HG02588 (cell line): Measurements from ENCODE around the gene ESR2.
"Not testable (repeated sequence)": the region's sequence is repeated elsewhere in the genome, so short reads cannot be mapped to it uniquely, and the experiment has no call there.

Source experiments
- ATAC-seq: cut with Tn5 transposase; IDR thresholded peaks from one replicate; pipeline ENCODE4 v1.9.1; 2021; ENCODE audit warnings: mild to moderate bottlenecking, moderate library complexity; ENCODE audit not compliant: unreplicated experiment

ESR2 gene

DNA sequence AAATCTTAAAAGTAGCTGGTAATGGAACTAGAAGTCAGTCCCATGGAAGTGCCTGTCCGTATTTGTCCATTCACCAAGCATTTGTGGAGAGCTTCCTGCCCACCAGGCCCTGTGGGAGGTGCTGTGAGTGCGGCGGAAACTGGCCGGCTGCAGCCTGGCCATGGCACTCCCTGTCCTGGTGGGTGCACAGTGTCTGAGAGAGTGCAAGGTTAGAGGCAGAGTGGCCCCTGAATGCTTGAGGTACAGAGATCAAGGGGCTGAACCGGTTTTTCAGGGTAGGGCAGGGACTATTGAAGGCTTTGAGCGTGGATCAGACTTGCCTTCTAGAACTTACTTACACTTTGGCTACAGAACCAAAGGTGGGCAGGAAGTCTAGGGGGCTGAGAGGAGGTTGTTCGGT, 92.9 kb downstream of the ESR2 start:
- ATAC-seq, result no peak

DNA sequence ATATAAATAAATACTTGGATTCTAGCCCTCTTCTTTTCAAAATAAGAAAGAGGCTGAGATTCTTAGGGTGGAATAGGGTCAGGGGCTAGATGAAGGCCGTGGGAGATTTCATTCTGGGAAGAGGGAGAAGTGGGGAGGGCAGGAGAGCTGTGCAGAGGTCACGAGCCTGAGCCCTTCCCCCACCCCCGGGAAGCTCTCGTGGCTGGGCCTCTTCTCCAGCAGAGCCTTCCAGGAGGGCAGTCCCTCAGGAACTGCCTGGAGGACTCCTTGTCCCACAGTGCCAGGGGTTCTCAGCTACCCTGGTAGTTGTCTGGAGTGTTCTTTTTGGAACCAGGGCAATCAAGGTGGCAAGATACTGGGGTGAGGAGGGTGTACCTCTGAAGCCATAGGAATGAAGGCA, 94.0 kb downstream of the ESR2 start:
- ATAC-seq, result no peak

DNA sequence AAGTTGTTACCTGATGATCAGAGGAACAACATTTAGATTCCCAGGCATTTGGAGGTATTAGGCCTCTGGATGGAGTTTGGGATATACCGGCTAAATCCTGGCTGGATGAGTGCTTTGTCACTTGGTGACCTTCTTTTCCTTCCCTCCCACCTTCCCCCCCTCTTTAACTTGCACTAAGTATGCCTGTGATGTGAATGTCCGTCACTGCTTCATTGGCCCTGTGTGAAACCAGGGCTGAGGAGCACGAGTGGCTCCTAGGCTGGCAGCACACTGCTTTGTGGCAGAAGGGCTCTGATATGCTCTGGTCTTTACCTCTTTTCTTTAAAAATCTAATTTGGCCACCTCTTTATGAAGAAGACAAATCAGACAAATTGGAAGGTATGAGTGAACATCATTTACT, 95.7 kb downstream of the ESR2 start:
- no peak for ATAC-seq

DNA sequence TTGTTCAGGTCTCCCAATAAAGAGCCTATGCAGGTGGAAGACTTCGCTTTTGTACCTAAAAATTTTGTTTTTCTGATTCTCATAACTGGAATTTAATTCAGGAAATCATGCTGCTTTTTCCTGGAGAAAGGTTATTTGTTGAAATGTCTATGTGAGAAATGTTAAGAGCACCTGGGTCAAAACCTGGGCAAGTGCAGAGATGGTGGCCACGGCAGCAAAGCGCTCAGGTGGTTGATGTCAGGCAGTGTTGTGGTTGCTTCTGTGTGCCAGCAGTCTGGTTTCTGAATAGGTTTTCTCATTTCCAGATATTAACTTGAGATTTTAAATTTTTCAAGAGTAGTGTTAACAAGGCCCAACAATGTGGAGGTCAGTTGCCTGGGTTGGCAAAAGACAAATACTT, 96.2 kb downstream of the ESR2 start:
- no peak for ATAC-seq

GRCh38 chr14:64196814-64197411, 97.3 kb downstream of the ESR2 start:
- ATAC-seq, result no peak

- ATAC-seq, result no peak
These were observed 98.1 kb downstream of the ESR2 start for GRCh38 chr14:64196056-64196455.

GRCh38 chr14:64195199-64195598, 99.0 kb downstream of the ESR2 start:
- ATAC-seq, result no peak

- ATAC-seq, result no peak
These were observed 99.8 kb downstream of the ESR2 start for GRCh38 chr14:64194404-64194803.

GRCh38 chr14:64193821-64194220, 100.3 kb downstream of the ESR2 start:
- ATAC-seq, result no peak

DNA sequence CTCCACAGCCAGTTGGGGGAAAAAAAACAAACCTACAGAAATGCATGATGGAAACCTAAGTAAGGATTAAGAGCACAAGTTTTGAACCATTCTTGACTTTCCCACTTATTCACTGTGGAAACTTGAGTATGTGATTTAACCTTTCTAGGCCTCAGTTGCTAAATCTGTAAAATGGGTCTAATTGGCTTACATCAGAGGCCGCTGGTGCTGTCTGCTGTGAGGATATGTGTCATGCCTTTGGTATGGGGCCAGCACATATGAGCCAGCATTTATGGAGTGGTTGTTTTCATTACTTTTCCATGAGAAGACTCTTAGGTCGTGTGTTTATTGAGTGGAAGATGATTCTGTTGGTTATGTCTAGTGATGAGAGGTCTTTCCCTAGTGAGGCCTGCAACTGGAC, 102.4 kb downstream of the ESR2 start:
- ATAC-seq, result no peak

DNA sequence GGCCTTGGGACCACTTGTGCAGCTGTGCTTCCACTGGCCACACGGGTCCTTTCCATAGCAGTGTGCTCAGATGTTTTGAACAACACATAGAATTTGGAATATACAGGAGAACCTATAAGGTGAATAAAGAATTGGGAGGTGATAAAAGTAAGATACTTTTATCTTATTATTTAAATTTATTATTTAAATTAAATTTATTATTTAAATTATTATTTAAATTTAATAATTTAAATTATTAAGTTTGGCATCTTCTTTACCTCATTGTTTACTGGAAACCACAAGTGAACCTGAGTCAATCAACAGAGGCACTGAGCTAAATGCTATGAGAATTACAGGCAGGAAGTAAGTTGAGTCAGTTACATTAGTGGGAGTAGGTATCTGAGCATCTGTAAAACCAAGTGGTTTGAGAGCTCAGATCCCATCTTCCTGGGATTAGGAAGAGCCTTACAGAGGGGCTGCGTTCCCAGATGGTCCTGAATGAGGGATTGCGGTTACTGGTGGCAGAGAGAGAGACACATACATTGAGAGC, 103.1 kb downstream of the ESR2 start:
- ATAC-seq, result no peak

GRCh38 chr14:64187331-64187730, 106.8 kb downstream of the ESR2 start:
- no peak for ATAC-seq

DNA sequence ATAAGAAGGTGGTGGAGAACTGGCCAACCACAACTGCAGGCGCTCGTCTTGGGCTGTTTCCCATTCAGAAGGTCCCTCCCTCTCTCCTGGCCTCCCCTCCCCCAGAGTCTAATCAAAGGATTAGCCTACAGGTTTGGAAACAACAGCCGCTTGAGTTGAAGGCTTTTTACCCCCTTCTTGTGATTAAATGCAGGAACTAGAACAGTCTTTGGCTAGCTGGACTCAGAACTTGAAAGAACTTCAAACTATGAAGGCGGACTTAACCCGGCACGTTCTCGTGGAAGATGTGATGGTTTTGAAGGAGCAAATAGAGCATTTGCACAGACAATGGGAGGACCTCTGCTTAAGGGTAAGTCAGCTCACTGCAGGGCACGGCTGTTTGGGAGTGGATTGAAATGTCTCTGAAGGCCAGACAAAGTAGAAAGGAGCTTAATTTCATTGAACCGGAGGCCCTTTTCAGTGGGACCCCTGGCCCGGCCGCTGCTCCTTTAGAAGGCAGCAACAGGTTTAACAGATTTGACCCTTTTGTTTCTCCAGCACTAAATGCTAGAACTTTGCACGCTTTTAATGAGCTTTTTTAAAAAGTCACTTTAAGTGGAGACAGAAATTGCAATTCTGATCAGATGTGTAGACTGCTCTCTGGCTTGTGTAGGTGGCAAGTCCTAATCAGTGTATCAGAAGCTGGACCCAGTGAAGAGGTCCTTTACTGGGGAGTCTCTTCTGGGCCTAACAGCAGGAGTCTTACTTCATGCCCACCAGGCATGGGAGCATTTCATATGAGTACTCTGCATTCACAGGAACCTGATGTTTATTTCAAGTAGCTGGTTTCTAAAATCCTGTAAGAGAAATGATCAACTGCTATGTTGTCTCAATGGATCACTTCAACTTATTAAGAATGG, 107.7 kb downstream of the ESR2 start:
- no peak for ATAC-seq

GRCh38 chr14:64185184-64185583, 109.0 kb downstream of the ESR2 start:
- no peak for ATAC-seq

DNA sequence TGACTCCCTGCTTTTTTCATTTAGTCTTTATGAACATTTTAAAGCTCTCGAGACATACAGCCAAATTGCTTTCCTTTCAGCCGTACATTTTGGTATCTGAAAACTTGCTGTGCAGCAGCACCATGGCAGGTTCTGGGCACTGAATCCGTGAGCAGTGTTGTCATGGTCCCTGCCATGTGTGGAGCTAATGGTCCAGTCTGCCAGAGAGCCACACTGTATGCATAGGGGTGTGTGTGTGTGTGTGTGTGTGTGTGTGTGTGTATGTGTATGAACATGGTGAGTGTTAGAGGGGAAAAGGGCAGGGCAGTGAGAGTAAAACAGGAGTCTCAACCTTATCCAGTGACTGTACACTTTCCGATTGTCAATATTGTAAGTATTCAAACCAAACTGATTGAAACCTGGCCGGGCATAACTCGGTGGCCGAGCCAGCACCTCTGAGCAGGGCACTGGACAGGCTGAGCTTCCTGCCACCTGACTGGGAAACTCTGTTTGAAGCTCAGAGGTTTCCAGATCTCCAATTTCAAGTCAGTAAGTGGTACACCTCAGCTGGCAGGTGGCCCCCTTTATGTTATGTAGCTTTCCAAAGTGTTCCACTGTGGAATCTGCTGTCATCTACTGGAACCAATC, 110.0 kb downstream of the ESR2 start:
- ATAC-seq, result no peak

DNA sequence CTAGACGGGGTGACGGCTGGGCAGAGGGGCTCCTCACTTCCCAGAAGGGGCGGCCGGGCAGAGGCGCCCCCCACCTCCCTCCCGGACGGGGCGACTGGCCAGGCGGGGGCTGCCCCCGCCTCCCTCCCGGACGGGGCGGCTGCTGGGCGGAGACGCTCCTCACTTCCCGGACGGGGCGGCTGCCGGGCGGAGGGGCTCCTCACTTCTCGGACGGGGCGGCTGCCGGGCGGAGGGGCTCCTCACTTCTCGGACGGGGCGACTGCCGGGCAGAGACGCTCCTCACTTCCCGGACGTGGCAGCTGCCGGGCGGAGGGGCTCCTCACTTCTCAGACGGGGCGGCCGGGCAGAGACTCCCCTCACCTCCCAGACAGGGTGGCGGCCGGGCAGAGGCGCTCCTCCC, 111.3 kb downstream of the ESR2 start:
- ATAC-seq, result not testable (repeated sequence)

- no peak for ATAC-seq
These were observed 115.4 kb downstream of the ESR2 start for GRCh38 chr14:64178814-64179213.

DNA sequence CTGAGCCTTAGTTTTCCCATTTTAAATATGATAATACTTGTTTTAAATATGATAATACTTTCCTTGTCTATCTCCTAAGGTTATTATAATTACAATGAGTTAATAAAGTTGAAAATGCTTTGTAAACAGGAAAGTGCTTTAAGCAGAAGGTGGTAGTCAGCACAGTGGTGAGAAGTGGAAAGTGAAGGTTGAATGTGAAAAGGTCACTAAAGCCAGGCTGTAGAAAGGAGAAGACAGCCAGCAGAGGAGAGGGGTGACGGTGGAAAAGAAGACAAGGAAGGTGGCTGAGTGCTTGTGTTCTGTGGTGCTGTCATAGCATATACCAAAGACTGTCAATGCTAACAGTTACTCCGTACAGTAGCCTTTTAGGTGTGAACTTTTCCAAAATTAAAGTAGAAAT, 117.8 kb downstream of the ESR2 start:
- no peak for ATAC-seq

DNA sequence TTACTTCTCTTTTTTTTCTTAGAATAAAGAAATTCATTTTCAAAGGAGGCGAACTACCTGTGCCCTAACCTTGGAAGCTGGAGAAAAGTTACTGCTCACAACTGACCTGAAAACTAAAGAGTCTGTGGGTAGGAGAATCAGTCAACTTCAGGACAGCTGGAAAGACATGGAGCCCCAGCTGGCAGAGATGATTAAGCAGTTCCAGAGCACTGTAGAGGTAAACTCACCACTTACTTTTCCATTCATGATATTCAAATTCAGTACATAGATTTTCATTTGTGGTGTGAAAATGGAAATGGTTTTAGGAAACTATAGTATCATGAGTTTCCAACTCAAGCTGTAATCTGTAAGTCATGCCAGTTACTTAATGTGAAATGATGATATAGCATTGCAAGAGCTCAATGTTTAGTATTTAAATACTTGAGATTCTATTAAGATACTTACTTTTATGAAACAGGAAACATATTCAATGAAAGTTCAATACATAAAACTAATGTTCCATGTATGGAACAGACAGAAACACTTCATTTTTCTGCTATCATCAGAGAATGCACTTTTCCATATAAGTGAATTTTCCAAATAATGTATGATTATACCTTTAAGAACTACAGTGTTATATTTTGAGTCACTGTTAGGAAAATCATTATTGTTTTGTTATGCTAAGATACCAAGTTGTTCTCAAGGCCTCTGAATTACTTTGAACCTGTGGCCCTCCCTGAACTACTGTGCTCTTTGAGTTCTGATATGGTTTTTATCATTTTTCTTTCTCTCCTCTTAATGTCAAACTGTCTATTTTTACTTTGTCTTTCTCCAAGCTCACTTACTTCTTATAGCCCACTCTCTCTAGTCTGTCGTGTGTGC, 119.0 kb downstream of the ESR2 start:
- no peak for ATAC-seq

GRCh38 chr14:64170181-64170580, 124.0 kb downstream of the ESR2 start:
- no peak for ATAC-seq

GRCh38 chr14:64159588-64159987, 134.6 kb downstream of the ESR2 start:
- no peak for ATAC-seq
